ENCODE data around the gene ZDBF2.

ZDBF2 gene

DNA sequence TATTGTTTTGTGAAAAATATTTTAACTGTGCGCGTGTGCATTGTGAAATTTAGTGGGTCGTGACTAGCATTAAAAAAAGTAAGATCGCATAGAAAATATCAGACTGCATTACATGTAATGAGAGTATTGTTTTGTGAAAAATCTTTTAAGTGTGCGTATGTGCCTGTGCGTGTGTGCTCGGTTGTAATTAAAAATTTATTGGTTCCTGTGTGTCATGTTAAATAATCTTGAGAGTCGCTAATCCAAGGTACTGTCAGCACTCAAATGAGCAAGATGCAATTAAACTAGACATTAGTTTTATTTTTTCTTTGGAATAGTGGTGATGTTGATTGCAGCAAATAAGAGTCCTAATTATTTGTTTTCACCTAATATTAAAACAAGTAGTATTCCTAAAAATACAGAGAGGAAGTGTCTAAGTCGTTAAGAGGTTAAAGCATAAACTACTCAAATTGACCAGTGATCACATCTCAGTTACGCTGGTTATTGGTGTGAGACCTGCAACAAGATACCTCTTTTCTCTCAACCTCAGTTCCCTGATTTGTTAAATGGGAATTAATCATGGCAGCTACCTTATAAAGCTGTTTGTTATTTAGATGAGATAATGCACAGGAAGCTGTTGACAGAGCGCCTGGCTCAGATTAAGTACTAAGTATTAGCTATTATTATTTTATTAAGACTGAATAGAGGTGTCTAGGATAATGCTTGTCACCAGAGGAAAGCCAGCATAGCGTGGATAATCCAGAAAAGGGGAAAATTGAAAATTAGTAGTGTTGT is 1.9 kb downstream of the ZDBF2 start (continued):
- TF ChIP-seq HOXC10 (CRISPR knock-in tag; IDR thresholded peaks at IDR 0.05) (no peak), ZNF629 (tag by site-specific recombination; IDR thresholded peaks at IDR 0.05) (0 out of 2 replicates have a peak, but pooled peaks have one; percentile 11), ZNF785 (tag by site-specific recombination; IDR thresholded peaks at IDR 0.05) (no peak), SETDB1 (IDR thresholded peaks at IDR 0.05; ENCODE audit: insufficient read length, low read length) (no peak), GFI1B (tag by site-specific recombination; IDR thresholded peaks at IDR 0.05) (peak; percentile 92), KLF9 (tag by site-specific recombination; IDR thresholded peaks at IDR 0.05; ENCODE audit: low read depth) (no peak), ZXDB (tag by site-specific recombination; IDR thresholded peaks at IDR 0.05) (no peak), GLIS2 (tag by site-specific recombination; IDR thresholded peaks at IDR 0.05) (no peak), TCF7L2 (IDR thresholded peaks at IDR 0.05; ENCODE audit: borderline replicate concordance, low read depth, low read length) (no peak), GLI2 (tag by site-specific recombination; IDR thresholded peaks at IDR 0.05; ENCODE audit: borderline replicate concordance, low read depth) (no peak), ZNF138 (tag by site-specific recombination; IDR thresholded peaks at IDR 0.05; ENCODE audit: borderline replicate concordance) (no peak), SP3 (tag by site-specific recombination; IDR thresholded peaks at IDR 0.05) (no peak), SCRT1 (tag by site-specific recombination; IDR thresholded peaks at IDR 0.05; ENCODE audit: borderline replicate concordance) (no peak), MZF1 (tag by site-specific recombination; IDR thresholded peaks at IDR 0.05; ENCODE audit: borderline replicate concordance) (no peak), ZNF391 (tag by site-specific recombination; IDR thresholded peaks at IDR 0.05; ENCODE audit: borderline replicate concordance, low read depth) (no peak), ZNF140 (tag by site-specific recombination; IDR thresholded peaks at IDR 0.05) (no peak), ZBTB21 (tag by site-specific recombination; IDR thresholded peaks at IDR 0.05) (no peak), ZNF423 (tag by site-specific recombination; IDR thresholded peaks at IDR 0.05) (no peak), ZNF133 (tag by site-specific recombination; IDR thresholded peaks at IDR 0.05) (no peak), ZNF544 (tag by site-specific recombination; IDR thresholded peaks at IDR 0.05) (no peak), ZNF549 (tag by site-specific recombination; IDR thresholded peaks at IDR 0.05) (no peak), ZNF747 (tag by site-specific recombination; IDR thresholded peaks at IDR 0.05) (no peak), ZNF223 (tag by site-specific recombination; IDR thresholded peaks at IDR 0.05) (no peak), ZNF792 (tag by site-specific recombination; IDR thresholded peaks at IDR 0.05) (no peak)
- TF ChIP-seq, protein P1, sequence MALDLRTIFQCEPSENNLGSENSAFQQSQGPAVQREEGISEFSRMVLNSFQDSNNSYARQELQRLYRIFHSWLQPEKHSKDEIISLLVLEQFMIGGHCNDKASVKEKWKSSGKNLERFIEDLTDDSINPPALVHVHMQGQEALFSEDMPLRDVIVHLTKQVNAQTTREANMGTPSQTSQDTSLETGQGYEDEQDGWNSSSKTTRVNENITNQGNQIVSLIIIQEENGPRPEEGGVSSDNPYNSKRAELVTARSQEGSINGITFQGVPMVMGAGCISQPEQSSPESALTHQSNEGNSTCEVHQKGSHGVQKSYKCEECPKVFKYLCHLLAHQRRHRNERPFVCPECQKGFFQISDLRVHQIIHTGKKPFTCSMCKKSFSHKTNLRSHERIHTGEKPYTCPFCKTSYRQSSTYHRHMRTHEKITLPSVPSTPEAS (tag by site-specific recombination; IDR thresholded peaks at IDR 0.05) = peak; percentile 59; the same call in 1 of the 2 replicates
- TF ChIP-seq, protein P2, sequence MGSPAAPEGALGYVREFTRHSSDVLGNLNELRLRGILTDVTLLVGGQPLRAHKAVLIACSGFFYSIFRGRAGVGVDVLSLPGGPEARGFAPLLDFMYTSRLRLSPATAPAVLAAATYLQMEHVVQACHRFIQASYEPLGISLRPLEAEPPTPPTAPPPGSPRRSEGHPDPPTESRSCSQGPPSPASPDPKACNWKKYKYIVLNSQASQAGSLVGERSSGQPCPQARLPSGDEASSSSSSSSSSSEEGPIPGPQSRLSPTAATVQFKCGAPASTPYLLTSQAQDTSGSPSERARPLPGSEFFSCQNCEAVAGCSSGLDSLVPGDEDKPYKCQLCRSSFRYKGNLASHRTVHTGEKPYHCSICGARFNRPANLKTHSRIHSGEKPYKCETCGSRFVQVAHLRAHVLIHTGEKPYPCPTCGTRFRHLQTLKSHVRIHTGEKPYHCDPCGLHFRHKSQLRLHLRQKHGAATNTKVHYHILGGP (tag by site-specific recombination; IDR thresholded peaks at IDR 0.05) = no peak
- TF ChIP-seq, protein P3, sequence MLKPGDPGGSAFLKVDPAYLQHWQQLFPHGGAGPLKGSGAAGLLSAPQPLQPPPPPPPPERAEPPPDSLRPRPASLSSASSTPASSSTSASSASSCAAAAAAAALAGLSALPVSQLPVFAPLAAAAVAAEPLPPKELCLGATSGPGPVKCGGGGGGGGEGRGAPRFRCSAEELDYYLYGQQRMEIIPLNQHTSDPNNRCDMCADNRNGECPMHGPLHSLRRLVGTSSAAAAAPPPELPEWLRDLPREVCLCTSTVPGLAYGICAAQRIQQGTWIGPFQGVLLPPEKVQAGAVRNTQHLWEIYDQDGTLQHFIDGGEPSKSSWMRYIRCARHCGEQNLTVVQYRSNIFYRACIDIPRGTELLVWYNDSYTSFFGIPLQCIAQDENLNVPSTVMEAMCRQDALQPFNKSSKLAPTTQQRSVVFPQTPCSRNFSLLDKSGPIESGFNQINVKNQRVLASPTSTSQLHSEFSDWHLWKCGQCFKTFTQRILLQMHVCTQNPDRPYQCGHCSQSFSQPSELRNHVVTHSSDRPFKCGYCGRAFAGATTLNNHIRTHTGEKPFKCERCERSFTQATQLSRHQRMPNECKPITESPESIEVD (tag by site-specific recombination; IDR thresholded peaks at IDR 0.05) = peak; percentile 92
- TF ChIP-seq, protein P4, sequence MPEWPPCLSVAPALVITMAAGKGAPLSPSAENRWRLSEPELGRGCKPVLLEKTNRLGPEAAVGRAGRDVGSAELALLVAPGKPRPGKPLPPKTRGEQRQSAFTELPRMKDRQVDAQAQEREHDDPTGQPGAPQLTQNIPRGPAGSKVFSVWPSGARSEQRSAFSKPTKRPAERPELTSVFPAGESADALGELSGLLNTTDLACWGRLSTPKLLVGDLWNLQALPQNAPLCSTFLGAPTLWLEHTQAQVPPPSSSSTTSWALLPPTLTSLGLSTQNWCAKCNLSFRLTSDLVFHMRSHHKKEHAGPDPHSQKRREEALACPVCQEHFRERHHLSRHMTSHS (tag by site-specific recombination; IDR thresholded peaks at IDR 0.05) = no peak
- TF ChIP-seq, protein P5, sequence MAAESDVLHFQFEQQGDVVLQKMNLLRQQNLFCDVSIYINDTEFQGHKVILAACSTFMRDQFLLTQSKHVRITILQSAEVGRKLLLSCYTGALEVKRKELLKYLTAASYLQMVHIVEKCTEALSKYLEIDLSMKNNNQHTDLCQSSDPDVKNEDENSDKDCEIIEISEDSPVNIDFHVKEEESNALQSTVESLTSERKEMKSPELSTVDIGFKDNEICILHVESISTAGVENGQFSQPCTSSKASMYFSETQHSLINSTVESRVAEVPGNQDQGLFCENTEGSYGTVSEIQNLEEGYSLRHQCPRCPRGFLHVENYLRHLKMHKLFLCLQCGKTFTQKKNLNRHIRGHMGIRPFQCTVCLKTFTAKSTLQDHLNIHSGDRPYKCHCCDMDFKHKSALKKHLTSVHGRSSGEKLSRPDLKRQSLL (tag by site-specific recombination; IDR thresholded peaks at IDR 0.05) = no peak
- TF ChIP-seq, protein P6, sequence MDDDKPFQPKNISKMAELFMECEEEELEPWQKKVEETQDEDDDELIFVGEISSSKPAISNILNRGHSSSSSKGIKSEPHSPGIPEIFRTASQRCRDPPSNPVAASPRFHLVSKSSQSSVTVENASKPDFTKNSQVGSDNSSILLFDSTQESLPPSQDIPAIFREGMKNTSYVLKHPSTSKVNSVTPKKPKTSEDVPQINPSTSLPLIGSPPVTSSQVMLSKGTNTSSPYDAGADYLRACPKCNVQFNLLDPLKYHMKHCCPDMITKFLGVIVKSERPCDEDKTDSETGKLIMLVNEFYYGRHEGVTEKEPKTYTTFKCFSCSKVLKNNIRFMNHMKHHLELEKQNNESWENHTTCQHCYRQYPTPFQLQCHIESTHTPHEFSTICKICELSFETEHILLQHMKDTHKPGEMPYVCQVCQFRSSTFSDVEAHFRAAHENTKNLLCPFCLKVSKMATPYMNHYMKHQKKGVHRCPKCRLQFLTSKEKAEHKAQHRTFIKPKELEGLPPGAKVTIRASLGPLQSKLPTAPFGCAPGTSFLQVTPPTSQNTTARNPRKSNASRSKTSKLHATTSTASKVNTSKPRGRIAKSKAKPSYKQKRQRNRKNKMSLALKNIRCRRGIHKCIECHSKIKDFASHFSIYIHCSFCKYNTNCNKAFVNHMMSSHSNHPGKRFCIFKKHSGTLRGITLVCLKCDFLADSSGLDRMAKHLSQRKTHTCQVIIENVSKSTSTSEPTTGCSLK (tag by site-specific recombination; IDR thresholded peaks at IDR 0.05) = no peak
- TF ChIP-seq, protein P7, sequence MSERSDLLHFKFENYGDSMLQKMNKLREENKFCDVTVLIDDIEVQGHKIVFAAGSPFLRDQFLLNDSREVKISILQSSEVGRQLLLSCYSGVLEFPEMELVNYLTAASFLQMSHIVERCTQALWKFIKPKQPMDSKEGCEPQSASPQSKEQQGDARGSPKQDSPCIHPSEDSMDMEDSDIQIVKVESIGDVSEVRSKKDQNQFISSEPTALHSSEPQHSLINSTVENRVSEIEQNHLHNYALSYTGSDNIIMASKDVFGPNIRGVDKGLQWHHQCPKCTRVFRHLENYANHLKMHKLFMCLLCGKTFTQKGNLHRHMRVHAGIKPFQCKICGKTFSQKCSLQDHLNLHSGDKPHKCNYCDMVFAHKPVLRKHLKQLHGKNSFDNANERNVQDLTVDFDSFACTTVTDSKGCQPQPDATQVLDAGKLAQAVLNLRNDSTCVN (tag by site-specific recombination; optimal IDR thresholded peaks at IDR 0.05) = no peak
